ENCODE results near the gene TMEM52B. TPM values are rescaled to one million over a fixed set of nuclear protein-coding genes. Genes with fewer than 3 reads are reported as not detected.
A peak's percentile ranks its signal among the peaks of the same experiment; 100 is the strongest.
"Not testable (repeated sequence)": the region's sequence is repeated elsewhere in the genome, so short reads cannot be mapped to it uniquely, and the experiment has no call there.

The TMEM52B gene
- total RNA-seq, 1 donor from 2014 or later, result 0.68 TPM

DNA sequence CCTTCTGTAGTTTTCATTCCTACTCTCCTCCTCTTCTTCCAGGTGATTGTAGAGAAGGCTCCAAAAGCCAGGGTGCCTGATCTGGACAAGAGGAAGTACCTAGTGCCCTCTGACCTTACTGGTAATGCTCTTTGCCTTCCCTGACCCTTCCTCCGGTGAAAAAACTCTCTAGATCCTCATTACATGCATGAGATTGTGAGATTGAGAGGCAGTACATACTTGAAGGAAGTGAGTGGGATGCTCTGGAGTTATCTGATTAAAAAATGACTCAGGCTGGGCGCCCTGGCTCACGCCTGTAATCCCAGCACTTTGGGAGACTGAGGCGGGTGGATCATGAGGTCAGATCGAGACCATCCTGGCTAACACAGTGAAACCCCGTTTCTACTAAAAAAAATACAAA is 39.2 kb downstream of the TMEM52B start:
- TF ChIP-seq CTCF (conservative IDR thresholded peaks at IDR 0.05), result no peak
- Mint-ChIP-seq H3K36me3 (peaks cover 43% of the 10 kb centered on the region), H3K27ac (peak overlapping the region; percentile 14)

DNA sequence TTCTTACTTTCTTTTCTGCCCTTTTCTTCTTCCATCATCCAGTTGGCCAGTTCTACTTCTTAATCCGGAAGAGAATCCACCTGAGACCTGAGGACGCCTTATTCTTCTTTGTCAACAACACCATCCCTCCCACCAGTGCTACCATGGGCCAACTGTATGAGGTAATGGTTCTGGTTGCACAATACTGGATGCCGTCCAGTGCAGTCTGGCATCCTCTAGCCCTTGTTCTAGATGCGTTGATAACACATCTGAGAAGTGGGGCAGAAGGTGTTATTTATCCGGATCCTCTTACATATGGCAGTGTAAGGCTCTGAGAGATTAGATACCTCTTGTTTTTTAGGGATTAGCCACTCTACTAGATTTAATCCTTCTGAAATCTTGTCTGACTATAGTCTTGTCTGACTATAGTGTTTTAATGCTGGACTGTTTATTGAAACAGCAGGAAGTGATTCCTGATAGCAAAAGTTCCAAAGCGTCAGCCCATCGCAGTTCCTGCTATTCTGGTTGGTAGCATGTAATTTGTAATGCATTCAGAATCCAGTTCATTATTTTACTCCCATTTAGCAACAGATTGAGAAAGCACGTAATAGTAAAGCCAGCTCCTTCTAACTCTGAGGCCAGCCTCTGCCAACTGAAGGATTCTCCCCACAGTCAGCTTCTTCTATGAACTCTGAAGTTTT is 41.7 kb downstream of the TMEM52B start:
- DNase-seq (ENCODE audit: extremely low spot score, unreplicated experiment), result no peak
- H3K27ac Mint-ChIP-seq, result peak overlapping the region; percentile 60
- H3K4me3 Mint-ChIP-seq, result no peak overlapping the region
- no peaks in the 10 kb centered on the region for H3K9me3 Mint-ChIP-seq
- H3K36me3 Mint-ChIP-seq, result peaks cover 53% of the 10 kb centered on the region
- TF ChIP-seq CTCF (conservative IDR thresholded peaks at IDR 0.05), result no peak
- no peaks in the 10 kb centered on the region for H3K27me3 Mint-ChIP-seq
- no peaks in the 10 kb centered on the region for H3K4me1 Mint-ChIP-seq (ENCODE audit: unreplicated experiment)

More for the DNA sequence above, 39.2 kb downstream of the TMEM52B start:
- Mint-ChIP-seq H3K4me1 (ENCODE audit: unreplicated experiment) (no peaks in the 10 kb centered on the region), H3K9me3 (no peaks in the 10 kb centered on the region), H3K27me3 (no peaks in the 10 kb centered on the region), H3K4me3 (no peak overlapping the region)
- no peak for DNase-seq (ENCODE audit: extremely low spot score, unreplicated experiment)

GRCh38 chr12:10221846-10222245 is 43.0 kb downstream of the TMEM52B start:
- Mint-ChIP-seq H3K4me1 (ENCODE audit: unreplicated experiment) (no peaks in the 10 kb centered on the region), H3K27ac (peak overlapping the region; percentile 63), H3K27me3 (no peaks in the 10 kb centered on the region), H3K4me3 (no peak overlapping the region), H3K36me3 (peaks cover 61% of the 10 kb centered on the region), H3K9me3 (no peaks in the 10 kb centered on the region)
- no peak for TF ChIP-seq CTCF (conservative IDR thresholded peaks at IDR 0.05)
- no peak for DNase-seq (ENCODE audit: extremely low spot score, unreplicated experiment)

GRCh38 chr12:10223208-10223607 is 44.4 kb downstream of the TMEM52B start:
- H3K27ac Mint-ChIP-seq, result peak overlapping the region; percentile 31
- peaks cover 59% of the 10 kb centered on the region for H3K36me3 Mint-ChIP-seq
- no peaks in the 10 kb centered on the region for H3K9me3 Mint-ChIP-seq
- no peak for DNase-seq (ENCODE audit: extremely low spot score, unreplicated experiment)
- no peak for TF ChIP-seq CTCF (conservative IDR thresholded peaks at IDR 0.05)
- H3K4me1 Mint-ChIP-seq (ENCODE audit: unreplicated experiment), result no peaks in the 10 kb centered on the region
- no peaks in the 10 kb centered on the region for H3K27me3 Mint-ChIP-seq
- no peak overlapping the region for H3K4me3 Mint-ChIP-seq

DNA sequence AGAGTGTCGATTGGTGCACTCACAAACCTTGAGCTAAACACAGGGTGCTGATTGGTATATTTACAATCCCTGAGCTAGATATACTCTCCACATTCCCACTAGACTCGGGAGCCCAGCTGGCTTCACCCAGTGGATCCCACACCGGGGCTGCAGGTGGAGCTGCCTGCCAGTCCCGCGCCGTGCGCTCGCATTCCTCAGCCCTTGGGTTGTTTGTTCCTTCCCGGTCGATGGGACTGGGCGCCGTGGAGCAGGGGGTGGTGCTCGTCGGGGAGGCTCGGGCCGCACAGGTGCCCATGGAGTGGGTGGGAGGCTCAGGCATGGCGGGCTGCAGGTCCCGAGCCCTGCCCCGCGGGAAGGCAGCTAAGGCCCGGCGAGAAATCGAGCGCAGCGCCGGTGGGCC is 46.6 kb downstream of the TMEM52B start:
- H3K4me1 Mint-ChIP-seq (ENCODE audit: unreplicated experiment); H3K4me3 Mint-ChIP-seq; DNase-seq (ENCODE audit: extremely low spot score, unreplicated experiment); H3K9me3 Mint-ChIP-seq; H3K27me3 Mint-ChIP-seq; H3K27ac Mint-ChIP-seq: not testable (repeated sequence)
- H3K36me3 Mint-ChIP-seq, result peaks cover 52% of the 10 kb centered on the region

DNA sequence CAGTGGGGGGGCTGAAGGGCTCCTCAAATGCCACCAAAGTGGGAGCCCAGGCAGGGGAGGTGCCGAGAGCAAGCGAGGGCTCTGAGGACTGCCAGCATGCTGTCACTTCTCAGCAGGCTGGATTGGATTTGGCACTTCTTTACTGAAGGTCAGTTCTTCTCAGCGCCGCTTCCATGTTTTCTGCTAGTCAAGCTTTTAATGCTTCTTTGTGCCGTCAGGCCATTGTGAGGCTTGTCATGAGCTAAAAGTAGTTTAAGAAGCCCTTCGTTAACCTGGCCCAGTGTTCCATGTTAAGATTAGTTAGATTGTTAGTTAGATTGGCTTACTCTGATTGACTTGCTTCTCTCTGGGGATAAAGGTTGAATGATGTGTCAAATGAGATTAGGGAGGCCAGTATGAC is 47.3 kb downstream of the TMEM52B start:
- H3K27me3 Mint-ChIP-seq, result no peaks in the 10 kb centered on the region
- peak overlapping the region; percentile 64 for H3K27ac Mint-ChIP-seq
- peaks cover 46% of the 10 kb centered on the region for H3K36me3 Mint-ChIP-seq
- no peak overlapping the region for H3K4me3 Mint-ChIP-seq
- H3K9me3 Mint-ChIP-seq, result no peaks in the 10 kb centered on the region
- DNase-seq (ENCODE audit: extremely low spot score, unreplicated experiment), result no peak
- no peaks in the 10 kb centered on the region for H3K4me1 Mint-ChIP-seq (ENCODE audit: unreplicated experiment)
- TF ChIP-seq CTCF (conservative IDR thresholded peaks at IDR 0.05), result no peak

All from type B pancreatic cell (in vitro differentiated cells).